ENCODE measurements around the gene PLCZ1.

DNA sequence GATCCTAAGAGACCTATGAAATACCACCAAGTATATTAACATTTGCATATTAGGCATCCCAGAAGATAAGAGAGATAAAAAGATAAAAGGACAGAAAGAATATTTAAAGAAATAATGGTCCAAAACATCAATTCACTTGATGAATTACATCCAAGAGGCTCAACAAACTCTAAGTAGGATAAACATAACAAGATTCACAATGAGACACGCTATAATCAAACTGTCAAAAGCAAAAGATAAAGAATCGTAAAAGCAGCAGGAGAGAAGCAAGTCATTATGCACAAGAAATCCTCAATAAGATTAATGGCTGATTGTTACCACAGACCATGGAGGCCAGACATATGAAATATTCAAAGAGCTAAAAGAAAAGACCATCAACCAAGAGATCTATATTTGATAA lies 79.6 kb downstream of the PLCZ1 start:
- TF ChIP-seq, protein P1, sequence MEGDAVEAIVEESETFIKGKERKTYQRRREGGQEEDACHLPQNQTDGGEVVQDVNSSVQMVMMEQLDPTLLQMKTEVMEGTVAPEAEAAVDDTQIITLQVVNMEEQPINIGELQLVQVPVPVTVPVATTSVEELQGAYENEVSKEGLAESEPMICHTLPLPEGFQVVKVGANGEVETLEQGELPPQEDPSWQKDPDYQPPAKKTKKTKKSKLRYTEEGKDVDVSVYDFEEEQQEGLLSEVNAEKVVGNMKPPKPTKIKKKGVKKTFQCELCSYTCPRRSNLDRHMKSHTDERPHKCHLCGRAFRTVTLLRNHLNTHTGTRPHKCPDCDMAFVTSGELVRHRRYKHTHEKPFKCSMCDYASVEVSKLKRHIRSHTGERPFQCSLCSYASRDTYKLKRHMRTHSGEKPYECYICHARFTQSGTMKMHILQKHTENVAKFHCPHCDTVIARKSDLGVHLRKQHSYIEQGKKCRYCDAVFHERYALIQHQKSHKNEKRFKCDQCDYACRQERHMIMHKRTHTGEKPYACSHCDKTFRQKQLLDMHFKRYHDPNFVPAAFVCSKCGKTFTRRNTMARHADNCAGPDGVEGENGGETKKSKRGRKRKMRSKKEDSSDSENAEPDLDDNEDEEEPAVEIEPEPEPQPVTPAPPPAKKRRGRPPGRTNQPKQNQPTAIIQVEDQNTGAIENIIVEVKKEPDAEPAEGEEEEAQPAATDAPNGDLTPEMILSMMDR (conservative IDR thresholded peaks at IDR 0.05 in 1 of 2, IDR thresholded peaks at IDR 0.05 in 1 of 2; ENCODE audit: extremely low read depth in 1 of 2, insufficient read depth in 1 of 2, low read depth in 1 of 2, low read length in 2 of 2) = no peak
- no peak for TF ChIP-seq EZH2 (IDR thresholded peaks at IDR 0.05; ENCODE audit: borderline replicate concordance, low read length)

Measured in mammary epithelial cell (primary cell).